NCI-H1105 (cell line): ENCODE measurements around the gene TEF.
"Not testable (repeated sequence)": the region's sequence is repeated elsewhere in the genome, so short reads cannot be mapped to it uniquely, and the experiment has no call there.

Experiments used
- DNase-seq: peaks from one replicate; lab custom pipeline; 2025; lab: John Stamatoyannopoulos, UW

TEF gene

GRCh38 chr22:41382610-41383009, 868 bp downstream of the TEF start:
- no peak for DNase-seq

DNA sequence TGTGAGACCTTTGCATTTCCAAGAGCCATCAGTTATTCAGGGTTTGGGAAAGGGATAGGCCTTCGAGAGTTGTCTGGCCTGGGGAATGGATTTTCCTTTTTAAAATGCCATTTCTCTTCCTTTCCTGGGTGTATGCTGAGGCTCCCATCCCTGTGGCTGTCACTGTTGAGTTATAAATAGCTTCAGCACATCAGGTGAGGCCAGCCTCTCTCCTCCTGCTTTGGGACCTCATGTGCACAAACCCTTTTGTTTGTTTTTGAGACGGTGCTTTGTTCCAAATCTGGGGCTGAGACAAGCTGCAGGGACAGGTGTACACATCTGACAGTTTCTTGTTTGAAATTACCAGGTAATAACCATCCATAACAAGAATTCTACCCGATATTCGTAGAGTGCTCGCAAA, 1.3 kb downstream of the TEF start:
- DNase-seq = no peak

GRCh38 chr22:41384128-41384527, 2.4 kb downstream of the TEF start:
- DNase-seq = no peak

DNA sequence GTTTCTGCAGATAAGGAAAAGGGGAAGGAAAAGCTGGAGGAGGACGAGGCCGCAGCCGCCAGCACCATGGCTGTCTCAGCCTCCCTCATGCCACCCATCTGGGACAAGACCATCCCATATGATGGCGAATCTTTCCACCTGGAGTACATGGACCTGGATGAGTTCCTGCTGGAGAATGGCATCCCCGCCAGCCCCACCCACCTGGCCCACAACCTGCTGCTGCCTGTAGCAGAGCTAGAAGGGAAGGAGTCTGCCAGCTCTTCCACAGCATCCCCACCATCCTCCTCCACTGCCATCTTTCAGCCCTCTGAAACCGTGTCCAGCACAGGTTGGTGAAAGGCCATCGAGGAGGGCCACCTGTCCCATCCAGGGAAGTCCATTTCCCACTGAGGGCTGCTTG, 5.6 kb downstream of the TEF start:
- no peak for DNase-seq

DNA sequence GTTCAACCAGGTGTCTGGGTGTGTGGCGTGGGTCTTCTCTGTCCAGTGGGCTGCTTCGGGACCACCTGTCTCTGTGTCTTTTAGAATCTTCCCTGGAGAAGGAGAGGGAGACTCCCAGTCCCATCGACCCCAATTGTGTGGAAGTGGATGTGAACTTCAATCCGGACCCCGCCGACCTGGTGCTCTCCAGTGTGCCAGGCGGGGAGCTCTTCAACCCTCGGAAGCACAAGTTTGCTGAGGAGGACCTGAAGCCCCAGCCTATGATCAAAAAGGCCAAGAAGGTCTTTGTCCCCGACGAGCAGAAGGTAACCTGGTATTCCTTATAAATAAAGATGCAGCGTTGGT, 12.2 kb downstream of the TEF start:
- DNase-seq = no peak

GRCh38 chr22:41395531-41396240, 13.9 kb downstream of the TEF start:
- no peak for DNase-seq

GRCh38 chr22:41397143-41397811, 15.5 kb downstream of the TEF start:
- no peak for DNase-seq

DNA sequence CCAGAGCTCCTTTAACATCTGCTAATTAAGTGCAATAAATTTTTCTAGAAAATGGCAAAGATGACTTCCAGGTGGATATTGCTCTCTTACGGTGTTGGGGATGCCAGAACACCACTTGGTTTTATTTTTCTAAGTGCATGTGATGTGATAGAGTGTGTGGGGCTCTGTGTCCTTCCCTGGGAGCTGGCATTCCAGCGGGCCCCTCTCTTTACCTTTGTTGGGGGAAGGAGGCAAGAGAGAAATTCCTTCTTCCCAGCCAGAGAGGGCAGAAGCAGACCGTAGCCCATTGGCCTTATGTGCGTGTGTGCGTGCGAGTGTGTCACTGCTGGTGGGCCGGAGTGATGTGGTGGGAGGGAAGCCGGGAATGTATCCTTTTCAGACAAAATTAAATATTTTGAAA, 17.2 kb downstream of the TEF start:
- no peak for DNase-seq

GRCh38 chr22:41401781-41402648, 20.3 kb downstream of the TEF start:
- peak; percentile 58 for DNase-seq

- not testable (repeated sequence) for DNase-seq
Measured at GRCh38 chr22:41402851-41403250, 21.1 kb downstream of the TEF start.

DNA sequence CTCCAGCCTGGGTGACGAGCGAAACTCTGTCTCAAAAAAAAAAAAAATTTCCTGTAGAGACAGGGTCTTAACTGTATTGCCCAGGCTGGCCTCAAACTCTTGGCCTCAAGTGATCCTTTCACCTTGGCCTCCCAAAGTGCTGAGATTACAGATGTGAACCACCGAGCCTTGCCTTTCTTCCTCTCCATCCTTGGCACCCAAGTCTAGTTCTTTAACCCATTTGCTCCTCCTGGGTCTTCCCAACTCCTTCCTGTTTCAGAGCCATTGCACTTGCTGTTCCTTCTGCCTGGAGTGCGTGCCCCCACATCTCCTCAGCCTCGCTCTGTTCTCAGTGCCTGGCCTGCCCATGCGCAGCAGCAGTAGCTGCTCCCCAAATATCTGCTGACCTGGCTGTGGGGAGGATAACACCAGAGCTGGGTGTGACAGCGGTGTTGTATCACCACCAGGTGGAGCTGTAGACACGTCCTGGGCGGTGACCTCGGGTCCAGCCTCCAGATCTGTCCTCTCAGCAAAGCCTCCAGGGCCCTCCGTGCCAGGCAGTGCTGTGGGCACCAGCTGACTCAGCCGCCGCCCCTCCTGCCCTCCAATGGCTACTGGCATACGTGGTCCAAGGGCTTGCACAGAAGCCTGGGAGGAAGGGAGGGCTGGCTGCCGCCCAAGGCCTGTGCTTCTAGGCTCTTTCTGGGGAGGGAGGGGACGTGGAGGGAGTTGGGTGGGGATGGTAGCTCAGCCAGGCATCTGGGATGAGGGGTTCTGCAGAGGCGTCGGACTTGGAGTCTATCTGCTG, 22.0 kb downstream of the TEF start:
- DNase-seq = peak; percentile 61

- no peak for DNase-seq
Measured at GRCh38 chr22:41405588-41405987, 23.8 kb downstream of the TEF start.

DNA sequence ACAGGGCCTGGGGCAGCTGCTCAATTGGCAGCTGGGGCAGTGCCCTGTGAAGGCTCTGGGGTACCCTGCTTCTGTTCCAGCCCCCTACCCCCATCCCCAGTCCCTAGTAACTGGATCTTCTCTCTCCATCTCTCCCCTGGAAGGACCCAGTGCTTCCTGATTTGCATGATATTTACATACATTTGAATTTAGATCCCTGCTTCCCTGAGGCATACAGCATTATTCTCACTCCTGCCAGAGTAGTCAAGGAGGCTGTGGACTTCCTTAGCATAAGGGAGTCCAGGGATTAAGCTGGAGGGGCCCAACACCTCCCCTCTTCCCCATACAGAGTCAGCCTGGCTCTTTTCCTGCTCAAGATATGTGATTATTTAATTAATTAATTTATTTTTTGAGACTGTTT, 24.7 kb downstream of the TEF start:
- no peak for DNase-seq

- no peak for DNase-seq
Measured at GRCh38 chr22:41407433-41407832, 25.7 kb downstream of the TEF start.

- DNase-seq = no peak
Measured at GRCh38 chr22:41408665-41409064, 26.9 kb downstream of the TEF start.

DNA sequence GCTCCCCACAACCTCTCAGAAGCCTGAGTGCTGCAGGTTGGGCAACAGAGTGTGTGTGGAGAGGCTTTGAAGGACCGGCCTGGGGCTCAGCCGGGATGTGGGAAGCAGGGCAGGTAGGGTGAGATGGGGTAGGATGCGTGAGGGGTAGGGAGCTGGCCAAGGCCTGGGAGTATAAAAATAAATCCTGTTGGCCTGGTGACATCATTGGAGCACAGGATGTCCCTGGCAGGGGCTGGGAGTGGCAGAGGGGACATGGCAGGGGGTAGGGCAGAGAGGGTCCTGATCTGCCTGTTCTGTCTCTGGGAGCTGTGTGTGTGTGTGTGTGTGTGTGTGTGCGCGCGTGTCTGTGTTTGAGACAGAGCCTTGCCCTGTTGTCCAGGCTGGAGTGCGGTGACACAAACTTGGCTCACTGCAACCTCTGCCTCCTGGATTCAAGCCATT, 28.6 kb downstream of the TEF start:
- no peak for DNase-seq

DNA sequence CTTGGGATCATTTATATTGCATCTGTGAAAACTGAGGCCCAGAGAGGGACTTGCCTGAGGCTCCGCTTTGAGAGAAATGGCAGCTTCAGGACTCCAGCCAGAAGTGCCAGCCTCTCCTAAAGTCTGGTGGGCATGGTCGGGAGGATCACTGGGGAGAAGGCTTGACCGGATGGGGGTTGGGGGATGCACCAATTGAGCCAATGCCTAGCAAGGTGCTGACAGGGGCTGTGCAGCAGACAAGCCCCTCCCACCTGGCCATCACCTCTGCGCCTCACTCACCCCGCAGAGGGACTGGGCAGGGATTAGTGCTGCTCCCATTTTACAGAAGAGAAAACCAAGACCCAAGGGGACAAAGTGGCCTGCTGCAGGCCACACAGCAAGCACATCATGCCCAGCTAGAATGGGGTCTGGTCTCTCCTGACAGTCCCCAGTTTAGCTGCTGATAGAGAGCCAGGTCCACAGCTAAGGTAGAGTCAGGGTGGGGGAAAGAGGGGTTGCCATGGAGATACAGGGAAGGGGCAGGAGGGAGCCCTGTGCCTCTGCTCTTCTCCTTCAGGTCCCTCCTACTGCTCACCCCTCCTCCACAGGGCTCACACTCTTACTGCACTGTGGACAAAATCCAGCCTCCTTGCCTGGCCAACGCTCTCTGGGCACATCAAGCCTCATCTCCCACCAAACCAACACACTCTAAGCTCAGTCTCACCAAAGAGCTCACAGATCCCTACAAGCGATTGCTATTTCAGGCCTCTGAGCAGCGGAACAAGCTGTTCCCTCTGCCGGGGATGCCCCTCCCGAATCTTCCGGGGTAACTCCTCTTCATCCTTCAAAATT, 29.5 kb downstream of the TEF start:
- no peak for DNase-seq

GRCh38 chr22:41415554-41415953, 33.8 kb downstream of the TEF start:
- DNase-seq = no peak

DNA sequence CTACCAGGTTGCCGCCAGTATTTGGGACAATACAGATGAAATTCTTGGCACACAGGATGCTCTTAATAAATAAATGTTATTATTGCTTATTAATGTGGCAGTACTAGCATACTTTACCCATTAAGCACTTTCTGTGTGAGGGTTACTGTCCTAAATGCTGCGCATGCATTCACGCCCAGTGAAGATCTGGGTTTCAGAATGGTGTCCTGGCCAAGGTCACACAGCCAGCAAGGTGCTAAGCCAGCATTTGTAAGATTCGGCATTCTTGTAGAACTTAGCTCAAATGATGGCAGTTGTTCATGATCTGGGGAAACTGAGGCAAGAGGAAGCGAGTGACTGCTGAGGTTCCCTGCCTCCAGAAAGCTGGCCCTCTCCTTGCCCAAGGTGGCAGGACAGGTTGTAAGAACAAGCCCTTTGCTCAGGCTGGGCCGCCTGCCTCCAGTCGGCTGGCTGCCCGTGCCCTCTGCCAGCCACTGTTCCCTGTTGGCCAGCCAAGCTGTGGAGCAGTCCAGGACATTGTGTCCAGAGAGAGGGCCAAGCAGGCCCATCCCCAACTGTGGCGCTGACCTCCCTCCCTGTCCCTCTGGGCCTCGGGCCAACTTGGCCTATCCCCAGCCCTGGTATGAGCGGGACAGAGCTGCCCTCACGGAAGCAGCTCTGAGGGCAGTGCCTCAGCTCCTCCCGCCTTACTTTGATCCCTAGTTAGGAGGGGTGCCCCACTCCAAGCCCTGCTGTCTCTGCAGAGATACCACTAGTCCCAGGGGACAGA, 36.1 kb downstream of the TEF start:
- DNase-seq = no peak

DNA sequence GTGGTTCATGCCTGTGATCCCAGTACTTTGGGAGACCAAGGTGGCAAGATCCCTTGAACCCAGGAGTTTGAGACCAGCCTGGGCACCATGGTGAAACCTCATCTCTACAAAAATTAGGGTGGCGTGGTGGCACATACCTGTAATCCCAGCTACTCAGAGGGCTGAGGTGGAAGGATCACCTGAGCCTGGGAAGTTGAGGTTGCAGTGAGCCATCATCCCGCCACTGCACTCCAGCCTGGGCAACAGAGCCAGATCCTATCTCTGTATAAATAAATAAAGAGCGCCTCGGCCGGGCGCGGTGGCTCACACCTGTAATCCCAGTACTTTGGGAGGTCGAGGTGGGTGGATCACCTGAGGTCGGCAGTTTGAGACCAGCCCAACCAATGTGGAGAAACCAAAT, 37.0 kb downstream of the TEF start:
- DNase-seq = no peak
